MM.1S (cell line): Measurements from ENCODE around the gene ZNF613.

Source experiments
- CTCF ChIP-seq: fragments of 300-600 bp; sonication (generic); IDR thresholded peaks from 2 replicates; pipeline ENCODE4 v1.5.1; 2016; ENCODE audit warnings: antibody characterized with exemption, low read length, mixed read lengths
- EZH2 ChIP-seq: fragments of 300-600 bp; sonication (generic); optimal IDR thresholded peaks from 2 replicates; pipeline ENCODE3; 2017; ENCODE audit warnings: low read depth, mild to moderate bottlenecking, antibody characterized with exemption, low read length, mixed read lengths
- EZH2phosphoT487 ChIP-seq: fragments of 300-600 bp; sonication (generic); IDR thresholded peaks from 2 replicates; pipeline ENCODE4 v1.6.1; 2018; ENCODE audit warnings: antibody characterized with exemption, low read length

GRCh38 chr19:51971624-51972023 lies 44.4 kb downstream of the ZNF613 start:
- TF ChIP-seq EZH2 (no peak), CTCF (no peak), EZH2phosphoT487 (no peak)
